SK-N-SH (cell line): ENCODE results near the gene TMEM132D. TPM values are rescaled to one million over a fixed set of nuclear protein-coding genes. Genes with fewer than 3 reads are reported as not detected.

Experiments used
- CTCF ChIA-PET: fragments of 300-600, 350-600 bp; formaldehyde crosslinking; extraction: SDS; loops from one replicate; lab custom pipeline; 2021; lab: Yijun Ruan, JAX
- POLR2A ChIA-PET: fragments of 350-600 bp; sonication (Branson Sonifier 250); formaldehyde crosslinking; extraction: SDS; loops from one replicate; lab custom pipeline; 2020; ENCODE audit warnings: antibody characterized with exemption, inconsistent platforms; lab: Yijun Ruan, JAX
- DNase-seq: peaks from one replicate; pipeline ENCODE4 v3.0.0; 2012
- H2AFZ ChIP-seq: fragments of 200-600 bp; sonication (generic); 2 replicates; pipeline ENCODE4 v1.8.1; 2016; ENCODE audit warnings: antibody characterized with exemption, mild to moderate bottlenecking, low read depth
- H3F3A ChIP-seq: fragments of 200-600 bp; sonication (generic); replicated peaks from 2 replicates; pipeline ENCODE3; 2016; ENCODE audit warnings: antibody characterized with exemption, mild to moderate bottlenecking; ENCODE audit not compliant: insufficient read depth
- H3K27ac ChIP-seq, 2 experiments: fragments of 200-500 bp in 1 of 2; fragments of 200-600 bp in 1 of 2; sonication (Bioruptor generic) in 1 of 2; sonication (generic), shearing (Covaris generic) in 1 of 2; 2 replicates each; pipeline versions ENCODE4 v1.5.1 to v1.6.1; 2014 to 2016; ENCODE audit warnings: low read depth in 2 of 2, inconsistent platforms in 1 of 2, low read length in 1 of 2, mild to moderate bottlenecking in 1 of 2, mixed read lengths in 1 of 2
- H3K27me3 ChIP-seq: fragments of 200-600 bp; sonication (generic), shearing (Covaris generic); 2 replicates; pipeline ENCODE4 v1.6.1; 2016; ENCODE audit warnings: mixed run types; ENCODE audit not compliant: insufficient read depth
- H3K36me3 ChIP-seq, 2 experiments: fragments of 200-500 bp in 1 of 2; fragments of 200-600 bp in 1 of 2; sonication (Bioruptor generic) in 1 of 2; sonication (generic) in 1 of 2; replicated peaks in 1 of 2; 2 replicates each; pipeline versions ENCODE3 to v1.5.1; 2014 to 2016; ENCODE audit warnings: low read length in 1 of 2, mild to moderate bottlenecking in 1 of 2; ENCODE audit not compliant: insufficient read depth in 2 of 2, control insufficient read depth in 1 of 2
- H3K4me1 ChIP-seq, 2 experiments: fragments of 200-500 bp in 1 of 2; fragments of 200-600 bp in 1 of 2; sonication (Bioruptor generic) in 1 of 2; sonication (generic), shearing (Covaris generic) in 1 of 2; 2 replicates each; pipeline versions ENCODE4 v1.5.1 to v1.6.1; 2014 to 2016; ENCODE audit warnings: low read depth in 1 of 2, low read length in 1 of 2, mixed run types in 1 of 2; ENCODE audit not compliant: insufficient read depth in 2 of 2, control insufficient read depth in 1 of 2
- H3K4me2 ChIP-seq: fragments of 200-600 bp; sonication (generic), shearing (Covaris generic); 2 replicates; pipeline ENCODE4 v1.6.1; 2017; ENCODE audit warnings: mixed run types
- H3K4me3 ChIP-seq, 2 experiments: fragments of 200-500 bp in 1 of 2; fragments of 200-600 bp in 1 of 2; sonication (Bioruptor generic) in 1 of 2; sonication (generic), shearing (Covaris generic) in 1 of 2; 2 replicates each; pipeline versions ENCODE4 v1.5.1 to v1.8.1; 2014 to 2016; ENCODE audit warnings: low read depth in 2 of 2, inconsistent platforms in 1 of 2, low read length in 1 of 2, mild to moderate bottlenecking in 1 of 2, mixed read lengths in 1 of 2, moderate library complexity in 1 of 2
- H3K79me2 ChIP-seq: fragments of 200-600 bp; sonication (generic); 2 replicates; pipeline ENCODE4 v1.8.1; 2017; ENCODE audit warnings: mild to moderate bottlenecking; ENCODE audit not compliant: insufficient read depth
- H3K9ac ChIP-seq: fragments of 200-600 bp; sonication (generic); 2 replicates; pipeline ENCODE4 v1.6.1; 2017; ENCODE audit warnings: mixed run types
- H3K9me2 ChIP-seq: fragments of 200-600 bp; sonication (generic); 2 replicates; pipeline ENCODE4 v1.6.1; 2017; ENCODE audit warnings: mixed run types
- H3K9me3 ChIP-seq: fragments of 200-600 bp; sonication (generic); 2 replicates; pipeline ENCODE4 v1.6.1; 2017; ENCODE audit warnings: mixed run types, mild to moderate bottlenecking, moderate library complexity
- H4K20me1 ChIP-seq: fragments of 200-600 bp; sonication (generic); 2 replicates; pipeline ENCODE4 v1.6.1; 2017; ENCODE audit warnings: mild to moderate bottlenecking, mixed run types; ENCODE audit not compliant: insufficient read depth
- CHD2 ChIP-seq: fragments of 150-350 bp; IDR thresholded peaks from 2 replicates; pipeline ENCODE4 v1.6.1; 2018; ENCODE audit warnings: low read length; ENCODE audit not compliant: partially characterized antibody
- ELF1 ChIP-seq: IDR thresholded peaks from 2 replicates; pipeline ENCODE4 v1.4.0; 2012
- EZH2phosphoT487 ChIP-seq: fragments of 200-600 bp; sonication (generic); IDR thresholded peaks from 2 replicates; pipeline ENCODE4 v1.6.1; 2017; ENCODE audit warnings: low read depth, mixed run types, mild to moderate bottlenecking, antibody characterized with exemption, moderate library complexity, borderline replicate concordance
- GABPA ChIP-seq: IDR thresholded peaks from 2 replicates; pipeline ENCODE4 v1.4.0; 2012; ENCODE audit warnings: low read depth, mild to moderate bottlenecking
- JUND ChIP-seq: IDR thresholded peaks from 2 replicates; pipeline ENCODE4 v1.4.0; 2012
- MXI1 ChIP-seq: IDR thresholded peaks from 2 replicates; pipeline ENCODE4 v1.6.1; 2012; ENCODE audit warnings: mild to moderate bottlenecking, low read depth, low read length, improper control_type of control experiment
- NRF1 ChIP-seq: IDR thresholded peaks from 2 replicates; pipeline ENCODE4 v1.6.1; 2012; ENCODE audit warnings: low read depth, mild to moderate bottlenecking, low read length
- RAD21 ChIP-seq: IDR thresholded peaks from 2 replicates; pipeline ENCODE4 v1.6.1; 2012; ENCODE audit warnings: mild to moderate bottlenecking, low read length
- TAF1 ChIP-seq: IDR thresholded peaks from 2 replicates; pipeline ENCODE4 v1.6.1; 2012; ENCODE audit warnings: low read depth, mild to moderate bottlenecking, low read length, moderate library complexity, borderline replicate concordance
- TEAD4 ChIP-seq: IDR thresholded peaks from 2 replicates; pipeline ENCODE4 v1.4.0; 2012; ENCODE audit warnings: mild to moderate bottlenecking, borderline replicate concordance; ENCODE audit not compliant: insufficient read depth
- YY1 ChIP-seq: IDR thresholded peaks from 2 replicates; pipeline ENCODE4 v1.4.0; 2012; ENCODE audit warnings: low read depth, mild to moderate bottlenecking
- WGBS: methylation state at CpG from one replicate; pipeline ENCODE4 v1.1.6; 2017; ENCODE audit warnings: low lambda C conversion rate; 5-methylcytosine and 5-hydroxymethylcytosine counted together
- polyA plus RNA-seq, 3 experiments: library from polyadenylated mRNA; depleted of rRNA; stranded (reverse); fragments of >200 nt; gene quantifications; 2 replicates each; pipeline ENCODE4 v1.2.3, GENCODE V29; 2012
- TF ChIP-seq, protein P1 (sequence below): IDR thresholded peaks from 2 replicates; pipeline ENCODE4 v1.4.0; 2012; ENCODE audit warnings: low read depth, borderline replicate concordance
- TF ChIP-seq, protein P2 (sequence below): IDR thresholded peaks from 2 replicates; pipeline ENCODE4 v1.6.1; 2012; ENCODE audit warnings: mild to moderate bottlenecking, low read depth, low read length, moderate library complexity
- TF ChIP-seq, protein P3 (sequence below): fragments of 150-350 bp; IDR thresholded peaks from 2 replicates; pipeline ENCODE4 v1.6.1; 2017; ENCODE audit warnings: antibody characterized with exemption, low read length, low read depth, borderline replicate concordance
- TF ChIP-seq, protein P4 (sequence below): fragments of 150-350 bp; IDR thresholded peaks from 2 replicates; pipeline ENCODE4 v1.6.1; 2016; ENCODE audit warnings: mild to moderate bottlenecking, low read depth, low read length

The TMEM132D gene
- polyA plus RNA-seq, 1 of the 3 experiments (the other 2 are of a cell fraction): not detected

DNA sequence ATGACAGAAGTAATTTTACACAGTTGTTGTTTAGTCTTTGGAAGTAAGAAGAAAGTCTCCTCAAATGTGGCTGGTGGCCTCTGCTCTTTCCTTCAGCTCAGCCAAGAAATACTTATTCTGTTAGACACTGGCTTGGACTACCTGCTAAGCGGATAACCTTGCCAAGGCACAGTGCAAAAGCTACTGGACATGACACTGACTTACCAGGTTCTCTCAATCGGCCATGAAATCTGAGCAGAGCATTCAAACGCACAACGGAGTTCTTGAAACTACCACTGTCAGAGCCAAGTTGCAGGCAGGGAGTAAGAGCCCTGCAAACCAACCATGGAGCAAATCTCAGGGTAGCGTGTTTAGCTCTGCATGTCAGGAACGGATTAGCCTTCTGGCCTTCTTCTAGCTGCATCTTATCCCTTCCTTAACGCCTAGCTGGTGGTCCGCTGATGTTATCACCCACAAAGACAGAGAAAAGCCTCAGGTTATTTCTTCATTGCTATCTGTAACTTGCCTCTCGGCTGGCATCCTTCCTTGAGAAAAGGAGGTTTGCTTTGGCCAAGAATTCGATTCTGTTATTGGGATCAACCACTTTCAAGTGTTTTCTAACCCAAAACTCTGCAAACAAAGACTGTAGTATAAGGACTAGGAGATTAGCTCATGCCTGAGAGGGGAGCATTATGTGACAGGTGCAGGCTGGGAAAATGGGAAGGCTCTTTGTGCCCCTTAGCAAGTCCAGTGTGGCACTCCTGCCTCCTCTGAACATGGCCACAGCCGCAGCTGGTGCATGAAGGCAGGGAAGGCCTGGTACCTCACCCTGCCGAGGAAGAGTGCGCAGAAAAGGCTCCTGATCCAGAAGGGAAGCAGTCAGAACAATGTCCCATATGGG, 827.1 kb downstream of the TMEM132D start (continued):
- TF ChIP-seq JUND: no peak
- no peak for TF ChIP-seq NRF1
- TF ChIP-seq, protein P1, sequence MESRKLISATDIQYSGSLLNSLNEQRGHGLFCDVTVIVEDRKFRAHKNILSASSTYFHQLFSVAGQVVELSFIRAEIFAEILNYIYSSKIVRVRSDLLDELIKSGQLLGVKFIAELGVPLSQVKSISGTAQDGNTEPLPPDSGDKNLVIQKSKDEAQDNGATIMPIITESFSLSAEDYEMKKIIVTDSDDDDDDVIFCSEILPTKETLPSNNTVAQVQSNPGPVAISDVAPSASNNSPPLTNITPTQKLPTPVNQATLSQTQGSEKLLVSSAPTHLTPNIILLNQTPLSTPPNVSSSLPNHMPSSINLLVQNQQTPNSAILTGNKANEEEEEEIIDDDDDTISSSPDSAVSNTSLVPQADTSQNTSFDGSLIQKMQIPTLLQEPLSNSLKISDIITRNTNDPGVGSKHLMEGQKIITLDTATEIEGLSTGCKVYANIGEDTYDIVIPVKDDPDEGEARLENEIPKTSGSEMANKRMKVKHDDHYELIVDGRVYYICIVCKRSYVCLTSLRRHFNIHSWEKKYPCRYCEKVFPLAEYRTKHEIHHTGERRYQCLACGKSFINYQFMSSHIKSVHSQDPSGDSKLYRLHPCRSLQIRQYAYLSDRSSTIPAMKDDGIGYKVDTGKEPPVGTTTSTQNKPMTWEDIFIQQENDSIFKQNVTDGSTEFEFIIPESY: no peak
- TF ChIP-seq, all 33 proteins: peak for 0

DNA sequence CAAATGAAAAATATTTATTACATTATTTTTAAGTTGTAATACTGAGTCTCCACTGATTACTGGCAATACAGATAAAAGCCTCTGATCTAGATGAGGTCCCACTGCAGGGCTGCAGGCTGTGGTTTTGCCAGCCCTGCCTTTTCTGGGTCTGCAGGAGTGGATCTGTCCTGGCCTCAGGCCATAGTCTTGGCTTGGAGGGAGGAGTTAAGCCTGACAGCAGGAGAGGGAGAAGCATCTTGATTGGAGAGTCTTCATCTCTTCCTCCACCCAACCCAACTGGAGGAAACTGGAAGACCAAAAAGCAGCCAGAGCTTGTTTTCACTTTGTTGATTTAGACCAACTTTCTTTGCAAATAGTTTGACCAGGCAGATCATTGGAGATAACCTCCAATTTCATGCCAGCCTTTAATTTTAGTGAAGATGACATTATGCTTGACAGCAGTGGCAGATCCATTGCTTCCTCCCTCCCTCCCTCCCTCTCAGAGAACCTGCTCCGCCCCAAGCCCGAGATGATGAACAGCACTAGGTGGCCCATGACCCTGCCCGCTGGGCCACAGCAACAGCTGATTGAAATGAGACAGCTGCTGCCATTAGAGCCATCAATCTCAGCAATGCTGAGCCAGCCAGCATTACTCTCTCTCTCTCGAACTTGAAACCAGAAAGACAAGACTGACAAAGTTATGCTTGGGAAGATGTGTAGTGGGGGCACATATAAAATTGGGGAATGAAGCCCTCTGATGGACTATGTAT, 828.2 kb downstream of the TMEM132D start:
- no peaks in the 10 kb centered on the region for H3K36me3 ChIP-seq
- no peaks in the 10 kb centered on the region for H3K27me3 ChIP-seq
- no peak for DNase-seq
- ChIA-PET POLR2A (no interaction called here), CTCF (interaction anchor here (1.7 kb wide), 1 partner anchor 107 kb away, joined by 4 read pairs; no protein-coding TSS in a partner anchor)
- H3K4me1 ChIP-seq: no peaks in the 10 kb centered on the region
- H3K27ac ChIP-seq: no peak overlapping the region
- no peak overlapping the region for H3K9ac ChIP-seq
- WGBS: 8% methylated on average over 4 of the region's 4 CpGs
- no peaks in the 10 kb centered on the region for H3K9me2 ChIP-seq
- TF ChIP-seq ELF1: no peak
- TF ChIP-seq TEAD4: no peak
- no peak for TF ChIP-seq TAF1
- no peak for TF ChIP-seq YY1
- no peak for TF ChIP-seq GABPA
- TF ChIP-seq RAD21: no peak
- no peak overlapping the region for H3K4me3 ChIP-seq
- H3K9me3 ChIP-seq: no peaks in the 10 kb centered on the region
- no peak overlapping the region for H3K4me2 ChIP-seq
- H3F3A ChIP-seq: no peaks in the 10 kb centered on the region
- H3K79me2 ChIP-seq: no peaks in the 10 kb centered on the region
- no peaks in the 10 kb centered on the region for H4K20me1 ChIP-seq
- H2AFZ ChIP-seq: no peak overlapping the region

DNA sequence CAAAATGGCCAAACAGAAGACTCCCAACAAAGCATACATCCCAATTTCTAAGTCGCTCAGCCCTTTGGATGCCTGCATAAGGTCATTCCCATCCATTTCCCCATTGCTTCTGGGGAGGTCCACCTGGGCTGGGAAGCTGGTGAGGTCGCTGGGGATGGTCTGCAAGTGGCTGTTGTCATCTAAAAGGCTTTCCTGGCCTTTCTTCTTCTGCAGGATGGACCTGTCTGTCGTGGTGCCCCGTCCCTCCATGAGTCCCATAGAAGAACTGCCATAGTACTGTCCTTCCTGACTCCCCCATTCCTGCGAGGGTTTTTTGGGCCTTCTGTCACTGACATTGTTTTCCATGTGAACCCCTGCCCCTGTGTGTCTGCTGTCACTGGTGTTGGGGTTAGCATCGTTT, 829.4 kb downstream of the TMEM132D start:
- Histone ChIP-seq H3K4me1 (no peaks in the 10 kb centered on the region), H3K9me2 (no peaks in the 10 kb centered on the region), H3K27me3 (no peaks in the 10 kb centered on the region), H3F3A (no peaks in the 10 kb centered on the region), H2AFZ (no peak overlapping the region), H4K20me1 (no peaks in the 10 kb centered on the region), H3K27ac (no peak overlapping the region), H3K9ac (no peak overlapping the region), H3K4me2 (no peak overlapping the region), H3K4me3 (no peak overlapping the region), H3K9me3 (no peaks in the 10 kb centered on the region), H3K79me2 (no peaks in the 10 kb centered on the region), H3K36me3 (no peaks in the 10 kb centered on the region)
- DNase-seq: no peak
- ChIA-PET CTCF (no interaction called here), POLR2A (no interaction called here)
- WGBS: 17% methylated on average over 6 of the region's 6 CpGs
- no peak for TF ChIP-seq MXI1
- TF ChIP-seq CHD2: no peak
- TF ChIP-seq, protein P2, sequence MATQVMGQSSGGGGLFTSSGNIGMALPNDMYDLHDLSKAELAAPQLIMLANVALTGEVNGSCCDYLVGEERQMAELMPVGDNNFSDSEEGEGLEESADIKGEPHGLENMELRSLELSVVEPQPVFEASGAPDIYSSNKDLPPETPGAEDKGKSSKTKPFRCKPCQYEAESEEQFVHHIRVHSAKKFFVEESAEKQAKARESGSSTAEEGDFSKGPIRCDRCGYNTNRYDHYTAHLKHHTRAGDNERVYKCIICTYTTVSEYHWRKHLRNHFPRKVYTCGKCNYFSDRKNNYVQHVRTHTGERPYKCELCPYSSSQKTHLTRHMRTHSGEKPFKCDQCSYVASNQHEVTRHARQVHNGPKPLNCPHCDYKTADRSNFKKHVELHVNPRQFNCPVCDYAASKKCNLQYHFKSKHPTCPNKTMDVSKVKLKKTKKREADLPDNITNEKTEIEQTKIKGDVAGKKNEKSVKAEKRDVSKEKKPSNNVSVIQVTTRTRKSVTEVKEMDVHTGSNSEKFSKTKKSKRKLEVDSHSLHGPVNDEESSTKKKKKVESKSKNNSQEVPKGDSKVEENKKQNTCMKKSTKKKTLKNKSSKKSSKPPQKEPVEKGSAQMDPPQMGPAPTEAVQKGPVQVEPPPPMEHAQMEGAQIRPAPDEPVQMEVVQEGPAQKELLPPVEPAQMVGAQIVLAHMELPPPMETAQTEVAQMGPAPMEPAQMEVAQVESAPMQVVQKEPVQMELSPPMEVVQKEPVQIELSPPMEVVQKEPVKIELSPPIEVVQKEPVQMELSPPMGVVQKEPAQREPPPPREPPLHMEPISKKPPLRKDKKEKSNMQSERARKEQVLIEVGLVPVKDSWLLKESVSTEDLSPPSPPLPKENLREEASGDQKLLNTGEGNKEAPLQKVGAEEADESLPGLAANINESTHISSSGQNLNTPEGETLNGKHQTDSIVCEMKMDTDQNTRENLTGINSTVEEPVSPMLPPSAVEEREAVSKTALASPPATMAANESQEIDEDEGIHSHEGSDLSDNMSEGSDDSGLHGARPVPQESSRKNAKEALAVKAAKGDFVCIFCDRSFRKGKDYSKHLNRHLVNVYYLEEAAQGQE: no peak
- TF ChIP-seq EZH2phosphoT487: no peak
- TF ChIP-seq, protein P3, sequence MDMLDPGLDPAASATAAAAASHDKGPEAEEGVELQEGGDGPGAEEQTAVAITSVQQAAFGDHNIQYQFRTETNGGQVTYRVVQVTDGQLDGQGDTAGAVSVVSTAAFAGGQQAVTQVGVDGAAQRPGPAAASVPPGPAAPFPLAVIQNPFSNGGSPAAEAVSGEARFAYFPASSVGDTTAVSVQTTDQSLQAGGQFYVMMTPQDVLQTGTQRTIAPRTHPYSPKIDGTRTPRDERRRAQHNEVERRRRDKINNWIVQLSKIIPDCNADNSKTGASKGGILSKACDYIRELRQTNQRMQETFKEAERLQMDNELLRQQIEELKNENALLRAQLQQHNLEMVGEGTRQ: no peak
- TF ChIP-seq RAD21: no peak
- TF ChIP-seq, protein P4, sequence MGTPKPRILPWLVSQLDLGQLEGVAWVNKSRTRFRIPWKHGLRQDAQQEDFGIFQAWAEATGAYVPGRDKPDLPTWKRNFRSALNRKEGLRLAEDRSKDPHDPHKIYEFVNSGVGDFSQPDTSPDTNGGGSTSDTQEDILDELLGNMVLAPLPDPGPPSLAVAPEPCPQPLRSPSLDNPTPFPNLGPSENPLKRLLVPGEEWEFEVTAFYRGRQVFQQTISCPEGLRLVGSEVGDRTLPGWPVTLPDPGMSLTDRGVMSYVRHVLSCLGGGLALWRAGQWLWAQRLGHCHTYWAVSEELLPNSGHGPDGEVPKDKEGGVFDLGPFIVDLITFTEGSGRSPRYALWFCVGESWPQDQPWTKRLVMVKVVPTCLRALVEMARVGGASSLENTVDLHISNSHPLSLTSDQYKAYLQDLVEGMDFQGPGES: no peak
- TF ChIP-seq GABPA: no peak
